GM18870 (cell line): Measurements from ENCODE around the gene NKAIN2.
A peak's percentile ranks its signal among the peaks of the same experiment; 100 is the strongest.

Source experiments
- ATAC-seq: cut with Tn5 transposase; IDR thresholded peaks from one replicate; pipeline ENCODE4 v1.9.1; 2021; ENCODE audit warnings: moderate library complexity; ENCODE audit not compliant: unreplicated experiment

NKAIN2 gene

GRCh38 chr6:123803504-123804013 lies at the start of gene NKAIN2:
TSS of gene NKAIN2 (plus strand) at chr6:123803865.
- peak; percentile 5 for ATAC-seq

- no peak for ATAC-seq
These were observed 44.2 kb upstream of the NKAIN2 start for GRCh38 chr6:123759472-123759871.

- ATAC-seq = no peak
These were observed 39.8 kb upstream of the NKAIN2 start for GRCh38 chr6:123763904-123764303.

- ATAC-seq = no peak
These were observed 38.9 kb upstream of the NKAIN2 start for GRCh38 chr6:123764722-123765121.

GRCh38 chr6:123768921-123769320 lies 34.7 kb upstream of the NKAIN2 start:
- ATAC-seq = no peak

GRCh38 chr6:123769431-123769830 lies 34.2 kb upstream of the NKAIN2 start:
- no peak for ATAC-seq

- ATAC-seq = peak; percentile 58
These were observed 33.3 kb upstream of the NKAIN2 start for GRCh38 chr6:123770247-123770949.

GRCh38 chr6:123771126-123771525 lies 32.5 kb upstream of the NKAIN2 start:
- no peak for ATAC-seq

- ATAC-seq = no peak
These were observed 26.1 kb upstream of the NKAIN2 start for GRCh38 chr6:123777563-123777962.

- ATAC-seq = no peak
These were observed 23.6 kb upstream of the NKAIN2 start for GRCh38 chr6:123780021-123780420.

- no peak for ATAC-seq
These were observed 19.3 kb upstream of the NKAIN2 start for GRCh38 chr6:123784330-123784729.

- no peak for ATAC-seq
These were observed 18.6 kb upstream of the NKAIN2 start for GRCh38 chr6:123785039-123785438.

GRCh38 chr6:123788319-123788718 lies 15.3 kb upstream of the NKAIN2 start:
- no peak for ATAC-seq

GRCh38 chr6:123794190-123794589 lies 9.5 kb upstream of the NKAIN2 start:
- ATAC-seq = no peak

- no peak for ATAC-seq
These were observed 8.9 kb upstream of the NKAIN2 start for GRCh38 chr6:123794799-123795198.

GRCh38 chr6:123801067-123801466 lies 2.6 kb upstream of the NKAIN2 start:
- ATAC-seq = no peak

- peak; percentile 24 for ATAC-seq
These were observed 1.3 kb upstream of the NKAIN2 start for GRCh38 chr6:123802351-123802696.

GRCh38 chr6:123802697-123803503 lies 765 bp upstream of the NKAIN2 start:
- peak; percentile 94 for ATAC-seq

GRCh38 chr6:123804014-123804786 lies 535 bp downstream of the NKAIN2 start:
- peak; percentile 0 for ATAC-seq

GRCh38 chr6:123804787-123805540 lies 1.3 kb downstream of the NKAIN2 start:
- ATAC-seq = no peak

- ATAC-seq = no peak
These were observed 2.3 kb downstream of the NKAIN2 start for GRCh38 chr6:123805921-123806320.
